Endothelial cell of umbilical vein (primary cell): ENCODE measurements around the gene GPRC5D.

Source experiments
- EZH2 ChIP-seq: IDR thresholded peaks from 2 replicates; pipeline ENCODE4 v1.6.1; 2012; ENCODE audit warnings: borderline replicate concordance, low read depth, mild to moderate bottlenecking, moderate library complexity, low read length, inconsistent platforms; ENCODE audit not compliant: severe bottlenecking
- FOS ChIP-seq: IDR thresholded peaks from 2 replicates; pipeline ENCODE4 v1.6.1; 2011; ENCODE audit warnings: mild to moderate bottlenecking, low read length, moderate library complexity, borderline replicate concordance; ENCODE audit not compliant: insufficient read depth
- TF ChIP-seq, protein P1 (sequence below), 2 donors: IDR thresholded peaks; 1 replicate in 1 of 2; 2 replicates in 1 of 2; pipeline ENCODE4 v1.5.1; 2011; ENCODE audit warnings: low read length in 2 of 2, mild to moderate bottlenecking in 2 of 2, moderate library complexity in 2 of 2, control low read depth in 1 of 2, inconsistent platforms in 1 of 2, low read depth in 1 of 2; ENCODE audit not compliant: insufficient read depth in 1 of 2; ENCODE audit errors: extremely low read depth in 1 of 2

GRCh38 chr12:12984149-12984548 is 32.2 kb upstream of the GPRC5D start:
- TF ChIP-seq, protein P1, sequence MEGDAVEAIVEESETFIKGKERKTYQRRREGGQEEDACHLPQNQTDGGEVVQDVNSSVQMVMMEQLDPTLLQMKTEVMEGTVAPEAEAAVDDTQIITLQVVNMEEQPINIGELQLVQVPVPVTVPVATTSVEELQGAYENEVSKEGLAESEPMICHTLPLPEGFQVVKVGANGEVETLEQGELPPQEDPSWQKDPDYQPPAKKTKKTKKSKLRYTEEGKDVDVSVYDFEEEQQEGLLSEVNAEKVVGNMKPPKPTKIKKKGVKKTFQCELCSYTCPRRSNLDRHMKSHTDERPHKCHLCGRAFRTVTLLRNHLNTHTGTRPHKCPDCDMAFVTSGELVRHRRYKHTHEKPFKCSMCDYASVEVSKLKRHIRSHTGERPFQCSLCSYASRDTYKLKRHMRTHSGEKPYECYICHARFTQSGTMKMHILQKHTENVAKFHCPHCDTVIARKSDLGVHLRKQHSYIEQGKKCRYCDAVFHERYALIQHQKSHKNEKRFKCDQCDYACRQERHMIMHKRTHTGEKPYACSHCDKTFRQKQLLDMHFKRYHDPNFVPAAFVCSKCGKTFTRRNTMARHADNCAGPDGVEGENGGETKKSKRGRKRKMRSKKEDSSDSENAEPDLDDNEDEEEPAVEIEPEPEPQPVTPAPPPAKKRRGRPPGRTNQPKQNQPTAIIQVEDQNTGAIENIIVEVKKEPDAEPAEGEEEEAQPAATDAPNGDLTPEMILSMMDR (IDR thresholded peaks at IDR 0.05; ENCODE audit: extremely low read depth in 1 of 2, insufficient read depth in 1 of 2, low read depth in 1 of 2, low read length in 2 of 2), result no peak
- no peak for TF ChIP-seq FOS
- TF ChIP-seq EZH2, result no peak
